ENCODE results near the gene GUCD1.

DNA sequence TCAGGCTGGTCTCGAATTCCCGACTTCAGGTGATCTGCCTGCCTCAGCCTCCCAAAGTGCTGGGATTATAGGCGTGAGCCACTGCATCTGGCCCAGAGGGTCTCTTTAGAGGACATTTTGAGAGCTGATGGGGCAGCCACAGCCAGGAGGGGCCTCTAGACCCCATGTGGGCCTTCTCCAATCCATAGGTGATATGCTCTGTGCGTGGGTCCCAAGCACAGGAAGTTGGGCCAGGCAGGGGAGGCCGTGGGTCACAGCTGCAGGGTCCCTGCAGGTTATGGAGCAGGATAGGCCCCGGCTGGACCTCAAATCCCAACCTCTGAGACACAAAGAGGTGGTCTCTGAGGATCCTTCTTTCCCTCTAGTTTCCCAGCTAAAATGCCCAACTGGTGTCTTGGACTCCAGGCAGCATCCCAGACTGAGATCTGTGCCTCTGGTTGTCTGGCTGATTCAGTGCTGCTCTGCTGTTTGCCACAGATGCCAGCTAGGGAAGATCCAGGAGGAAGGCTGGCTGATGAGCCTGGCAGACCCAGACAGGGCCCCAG, 36.4 kb upstream of the GUCD1 start:
- TF ChIP-seq CTCF (conservative IDR thresholded peaks at IDR 0.05; ENCODE audit: low read length) (no peak), EZH2phosphoT487 (IDR thresholded peaks at IDR 0.05; ENCODE audit: borderline replicate concordance, low read depth, low read length) (no peak)

Data from OCI-LY7 (cell line).